ENCODE measurements around the gene HMCN2.

GRCh38 chr9:130341128-130341527 lies 75.6 kb downstream of the HMCN2 start:
- TF ChIP-seq CTCF (conservative IDR thresholded peaks at IDR 0.05; ENCODE audit: low read length) (no peak), EZH2phosphoT487 (IDR thresholded peaks at IDR 0.05; ENCODE audit: borderline replicate concordance) (no peak)
